Body of pancreas (tissue), 4 donors: ENCODE measurements around the gene ATF7IP. TPM values are rescaled to one million over a fixed set of nuclear protein-coding genes. Genes with fewer than 3 reads are reported as not detected.

Experiments
- ATAC-seq: fragments of 150-250 bp; one replicate; pipeline ENCODE4 v1.9.1; 2016
- DNase-seq, 4 donors: peaks; one replicate each; pipeline ENCODE4 v3.0.0-alpha.2; 2019
- H3K27ac ChIP-seq, 4 donors: fragments of 200-600 bp; sonication (generic); 1 replicate in 3 of 4; 2 replicates in 1 of 4; pipeline versions ENCODE4 v1.5.1 to v1.6.1; 2016 to 2019; ENCODE audit warnings: mild to moderate bottlenecking in 1 of 4, mixed read lengths in 1 of 4, moderate library complexity in 1 of 4
- H3K27me3 ChIP-seq, 2 donors: fragments of 200-600 bp; sonication (generic); one replicate each; pipeline ENCODE4 v1.6.0; 2016; ENCODE audit warnings: mild to moderate bottlenecking in 1 of 2
- H3K36me3 ChIP-seq, 2 donors: fragments of 200-600 bp; sonication (generic); replicated peaks in 1 of 2; 2 replicates each; pipeline ENCODE4 v1.5.1; 2016; ENCODE audit warnings: low read depth in 2 of 2; ENCODE audit not compliant: insufficient read depth in 1 of 2
- H3K4me1 ChIP-seq: fragments of 200-600 bp; sonication (generic); one replicate; pipeline ENCODE4 v1.6.0; 2016
- H3K4me3 ChIP-seq, 2 donors: fragments of 200-600 bp; sonication (generic); 1 replicate in 1 of 2; 2 replicates in 1 of 2; pipeline ENCODE4 v1.5.1; 2016 to 2019
- H3K9me3 ChIP-seq, 3 donors: fragments of 200-600 bp; sonication (generic); 1 replicate in 2 of 3; 2 replicates in 1 of 3; pipeline ENCODE4 v1.5.1; 2016
- CTCF ChIP-seq, 7 experiments: fragments of 450-650 bp in 4 of 7; fragments of 200-600 bp in 3 of 7; sonication (generic) in 3 of 7; IDR thresholded peaks; one replicate each; pipeline ENCODE4 v1.5.1; 2016 to 2019; ENCODE audit warnings: antibody characterized with exemption in 7 of 7
- POLR2A ChIP-seq, 3 donors: fragments of 450-650 bp; IDR thresholded peaks; one replicate each; pipeline ENCODE4 v1.6.1; 2016; ENCODE audit warnings: antibody characterized with exemption in 3 of 3, mild to moderate bottlenecking in 2 of 3
- WGBS, 2 donors: methylation state at CpG; one replicate each; pipeline ENCODE4 v1.1.5; 2017; 5-methylcytosine and 5-hydroxymethylcytosine counted together
- intact Hi-C: fragments of 100-400 bp; cut with DNase I; formaldehyde crosslinking; loops from one replicate; pipeline ENCODE4 v1.15.1; 2023
- total RNA-seq, 2 donors: library from RNA; depleted of rRNA; stranded (reverse); fragments of >200 nt; gene quantifications; one replicate each; pipeline ENCODE4 v1.1.0, GENCODE V29; 2016

The ATF7IP gene
- total RNA-seq, 2 donors from 2014 or later = 37.6 to 80.8 TPM

- WGBS, 2 donors = 87 to 88% methylated on average over 11 of the region's 11 CpGs
- TF ChIP-seq POLR2A (IDR thresholded peaks at IDR 0.05) = no peak
- TF ChIP-seq CTCF (IDR thresholded peaks at IDR 0.05) = no peak
- H3K27ac ChIP-seq = no peak overlapping the region
- H3K36me3 ChIP-seq = no peaks in the 10 kb centered on the region
- no peaks in the 10 kb centered on the region for H3K9me3 ChIP-seq
- DNase-seq (no peak), ATAC-seq (no peak)
- no peak overlapping the region for H3K4me3 ChIP-seq
- intact Hi-C loops = no loop called here
- no peaks in the 10 kb centered on the region for H3K27me3 ChIP-seq
- H3K4me1 ChIP-seq = no peaks in the 10 kb centered on the region
Measured at GRCh38 chr12:14325716-14326343, 39.7 kb upstream of the ATF7IP start.

DNA sequence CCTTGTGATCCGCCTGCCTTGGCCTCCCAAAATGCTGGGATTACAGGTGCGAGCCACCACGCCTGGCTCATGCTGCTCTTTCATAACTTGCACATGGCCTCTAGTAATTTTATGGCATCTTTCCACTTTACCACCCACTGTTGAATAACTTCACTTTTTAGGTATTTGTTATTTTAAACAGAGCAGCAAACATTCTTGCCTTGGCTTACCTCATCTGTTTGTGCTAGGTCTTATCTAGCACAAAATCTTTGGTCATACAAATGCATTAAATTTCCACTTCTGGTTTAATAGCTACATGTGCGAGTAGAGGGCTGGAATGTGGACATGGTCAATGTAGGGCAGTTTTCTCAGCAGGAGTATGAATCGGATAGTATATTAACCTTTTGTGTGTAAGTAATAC is 38.8 kb upstream of the ATF7IP start:
- H3K9me3 ChIP-seq = peaks cover 0 to under 1% (median 0%) of the 10 kb centered on the region in 3 donors
- ATAC-seq (no peak), DNase-seq (no peak)
- intact Hi-C loops = no loop called here
- no peaks in the 10 kb centered on the region for H3K27me3 ChIP-seq
- no peak for TF ChIP-seq CTCF (IDR thresholded peaks at IDR 0.05)
- no peaks in the 10 kb centered on the region for H3K4me1 ChIP-seq
- WGBS, 2 donors = 94% methylated on average over 5 of the region's 5 CpGs
- no peak overlapping the region for H3K27ac ChIP-seq
- no peaks in the 10 kb centered on the region for H3K36me3 ChIP-seq
- no peak overlapping the region for H3K4me3 ChIP-seq

GRCh38 chr12:14327711-14328110 is 37.8 kb upstream of the ATF7IP start:
- DNase-seq (no peak), ATAC-seq (no peak)
- no peak overlapping the region for H3K27ac ChIP-seq

GRCh38 chr12:14332482-14332881 is 33.0 kb upstream of the ATF7IP start:
- intact Hi-C loops = no loop called here
- 63 to 76% methylated on average over 5 of the region's 5 CpGs for WGBS, 2 donors

More at GRCh38 chr12:14327711-14328110, 37.8 kb upstream of the ATF7IP start:
- no peaks in the 10 kb centered on the region for H3K27me3 ChIP-seq
- no peak for TF ChIP-seq POLR2A (IDR thresholded peaks at IDR 0.05)
- TF ChIP-seq CTCF (IDR thresholded peaks at IDR 0.05) = no peak
- intact Hi-C loops = no loop called here
- peaks cover 0 to 4% (median 0%) of the 10 kb centered on the region in 3 donors for H3K9me3 ChIP-seq
- no peak overlapping the region for H3K4me3 ChIP-seq
- no peaks in the 10 kb centered on the region for H3K4me1 ChIP-seq
- H3K36me3 ChIP-seq = no peaks in the 10 kb centered on the region
- 63 to 67% methylated on average over 1 of the region's 1 CpG for WGBS, 2 donors

More at GRCh38 chr12:14332482-14332881, 33.0 kb upstream of the ATF7IP start:
- DNase-seq = no peak
- no peaks in the 10 kb centered on the region for H3K36me3 ChIP-seq
- TF ChIP-seq POLR2A (IDR thresholded peaks at IDR 0.05) = no peak
- TF ChIP-seq CTCF (IDR thresholded peaks at IDR 0.05) = no peak
- no peak overlapping the region for H3K27ac ChIP-seq
- no peaks in the 10 kb centered on the region for H3K27me3 ChIP-seq
- peaks cover 0 to 4% (median 0%) of the 10 kb centered on the region in 3 donors for H3K9me3 ChIP-seq
- H3K4me3 ChIP-seq = no peak overlapping the region
- no peak for ATAC-seq
- no peaks in the 10 kb centered on the region for H3K4me1 ChIP-seq
